Motor neuron (in vitro differentiated cells): ENCODE measurements around the gene HS6ST2. TPM values are rescaled to one million over a fixed set of nuclear protein-coding genes. Genes with fewer than 3 reads are reported as not detected.

Experiments
- ATAC-seq, 8 experiments: fragments of 200-7000 bp; cut with Tn5 transposase; replicated peaks in 6 of 8; 2 replicates each; pipeline ENCODE4 v1.8.0; 2021; ENCODE audit warnings: mild to moderate bottlenecking in 8 of 8, moderate library complexity in 8 of 8
- H3K27ac ChIP-seq, 2 donors: fragments of 250-450 bp; sonication (Bioruptor Pico); 2 replicates each; pipeline ENCODE4 v1.9.0; 2021; ENCODE audit warnings: antibody characterized with exemption in 2 of 2, mild to moderate bottlenecking in 2 of 2, moderate library complexity in 1 of 2
- H3K4me1 ChIP-seq, 2 donors: fragments of 250-450 bp; sonication (Bioruptor Pico); replicated peaks in 1 of 2; 2 replicates each; pipeline ENCODE4 v1.6.1; 2021; ENCODE audit warnings: antibody characterized with exemption in 2 of 2, mild to moderate bottlenecking in 2 of 2, moderate library complexity in 1 of 2
- H3K4me3 ChIP-seq, 5 donors: fragments of 250-450 bp; sonication (Bioruptor Pico); 2 replicates each; pipeline ENCODE4 v1.9.0; 2021; ENCODE audit warnings: antibody characterized with exemption in 5 of 5, mild to moderate bottlenecking in 5 of 5, moderate library complexity in 4 of 5
- WGBS, 10 experiments: fragments of 450-650 bp; shearing (Covaris generic); methylation state at CpG; one replicate each; pipeline ENCODE4 v1.0.0; 2022; 5-methylcytosine and 5-hydroxymethylcytosine counted together
- in situ Hi-C, 9 experiments: fragments of 400-800 bp; cut with MboI; loops; one replicate each; pipeline ENCODE4 v1.15.0; 2021; ENCODE audit warnings: low sequenced_read_pairs in 9 of 9, low pct_unique_long_range_greater_than_20kb in 2 of 9; ENCODE audit not compliant: unreplicated experiment in 9 of 9
- total RNA-seq, 8 experiments: library from RNA; unstranded; fragments of 300-600 nt; gene quantifications; 2 replicates each; pipeline versions ENCODE4 v1.2.3 to v1.2.4, GENCODE V29; 2022

Gene HS6ST2
- total RNA-seq, 8 experiments from 2014 or later: 14.2 to 25.7 (median 15.7) TPM

DNA sequence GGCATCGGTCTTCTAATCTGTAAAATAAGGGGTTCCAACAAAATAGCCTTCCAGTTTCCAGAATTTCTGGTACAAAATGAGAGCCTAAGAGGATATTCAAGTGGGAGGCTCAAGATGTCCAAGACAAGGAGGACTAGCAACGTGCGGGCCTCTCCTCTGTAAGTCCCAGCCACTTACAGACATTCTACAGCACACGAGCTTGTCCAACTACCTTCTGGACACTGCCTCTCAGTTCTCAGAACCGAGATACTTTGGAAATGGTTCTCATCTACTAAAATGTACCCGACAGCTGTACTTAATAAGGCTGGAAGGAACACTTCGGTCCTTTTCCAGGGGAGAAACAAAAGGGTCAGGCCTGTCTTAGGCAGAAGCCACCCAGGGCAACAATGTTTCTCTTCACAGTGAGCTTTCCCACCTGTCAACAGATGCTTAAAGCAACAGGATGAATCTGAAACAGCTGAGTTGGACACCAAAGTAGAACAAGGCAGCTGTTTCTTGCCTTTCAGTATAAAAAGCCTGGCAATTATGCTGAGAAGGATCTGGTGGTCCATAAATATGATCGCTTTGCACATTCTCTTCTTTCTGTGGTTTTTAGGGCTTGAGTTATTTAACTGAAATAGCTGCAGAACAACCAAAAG lies 127.0 kb downstream of the HS6ST2 start:
- in situ Hi-C loops: no loop called here
- Histone ChIP-seq H3K4me3 (no peak overlapping the region), H3K27ac (no peak overlapping the region), H3K4me1 (peaks cover 0 to 4% of the 10 kb centered on the region in 2 donors)
- peak in 1 of 8 experiments; percentile 33 for ATAC-seq
- 20 to 92% (median 45%) methylated on average over 1 to 7 of the region's 8 CpGs; no CpG with 5 or more reads in 4 of the 10 experiments for WGBS, 10 experiments

DNA sequence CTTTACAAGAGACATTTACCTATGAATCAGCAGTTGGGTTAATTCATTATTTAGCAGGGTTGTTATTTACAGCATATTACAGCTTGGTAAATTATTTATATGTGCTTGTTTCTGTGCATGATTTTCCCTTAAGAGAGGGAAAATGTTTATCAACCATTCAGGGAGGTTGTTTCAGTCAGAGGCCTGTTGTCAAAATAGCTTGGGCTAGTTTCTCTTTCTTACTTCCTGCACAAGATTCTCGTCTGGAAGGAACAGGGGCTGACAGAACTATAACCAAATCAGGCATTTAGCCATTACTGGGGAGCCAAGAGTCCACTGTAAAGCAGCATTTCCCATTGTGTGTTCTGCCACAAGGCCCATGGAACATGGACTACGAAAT lies 135.8 kb downstream of the HS6ST2 start:
- Histone ChIP-seq H3K27ac (no peak overlapping the region), H3K4me3 (no peak overlapping the region), H3K4me1 (peaks cover 12% of the 10 kb centered on the region in 2 donors)
- in situ Hi-C loops: no loop called here
- WGBS, 10 experiments: 0 to 33% (median 30%) methylated on average over 1 to 2 of the region's 2 CpGs; no CpG with 5 or more reads in 6 of the 10 experiments
- no peak for ATAC-seq

DNA sequence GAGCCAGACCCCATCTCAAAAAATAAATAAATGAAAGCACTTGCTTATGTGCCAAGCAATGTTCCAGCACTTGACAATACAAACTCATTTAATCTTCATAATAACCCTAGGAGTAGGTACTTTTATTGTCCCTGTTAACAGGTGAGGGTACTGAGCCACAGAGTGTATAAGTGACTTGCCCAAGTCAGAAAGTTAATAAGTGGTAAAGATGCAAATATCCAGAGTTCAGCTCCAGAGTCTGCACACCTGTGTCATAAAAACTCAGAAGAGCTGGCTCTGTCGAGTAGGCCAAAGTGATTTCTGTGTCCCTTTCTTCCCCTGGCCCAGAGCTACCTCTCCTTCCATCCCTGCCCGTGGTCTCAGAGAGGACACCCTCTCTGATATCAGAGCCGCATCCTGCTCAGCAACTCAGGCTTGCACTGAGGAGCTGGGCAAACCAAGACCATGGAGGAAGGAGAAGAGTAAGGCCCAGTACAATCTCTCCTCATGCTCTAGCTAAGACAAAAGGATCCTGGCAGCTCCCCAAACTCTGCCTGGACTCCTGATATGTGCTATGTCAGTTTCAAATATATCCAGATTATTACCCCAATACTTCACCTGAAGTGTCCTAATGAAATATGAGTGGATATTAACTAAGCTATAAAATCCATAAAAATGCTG lies 136.3 kb downstream of the HS6ST2 start:
- 50 to 63% methylated on average over 1 to 3 of the region's 3 CpGs; no CpG with 5 or more reads in 8 of the 10 experiments for whole genome bisulfite sequencing, 10 experiments
- H3K27ac ChIP-seq: no peak overlapping the region
- H3K4me3 ChIP-seq: no peak overlapping the region
- ATAC-seq: no peak
- in situ Hi-C loops: no loop called here
- H3K4me1 ChIP-seq: peaks cover 12% of the 10 kb centered on the region in 2 donors

DNA sequence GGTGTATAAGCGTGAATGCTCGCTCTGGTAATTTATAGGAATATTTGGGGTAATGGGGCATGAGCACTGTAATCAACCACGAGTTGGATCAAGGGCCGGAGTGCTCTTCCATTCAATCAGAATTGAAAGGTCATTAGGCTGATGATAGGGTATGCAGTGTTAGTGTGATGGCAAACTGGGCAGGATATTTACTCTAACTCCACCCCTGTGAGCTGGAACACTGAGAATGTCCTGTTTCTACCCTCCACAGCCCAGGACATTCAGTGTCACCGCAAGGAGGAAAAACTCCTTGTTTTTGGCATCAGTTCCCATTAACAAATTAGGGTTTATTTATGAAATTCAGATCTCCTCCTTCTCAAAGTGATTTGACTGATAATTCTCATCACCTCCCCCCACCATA lies 137.8 kb downstream of the HS6ST2 start:
- Histone ChIP-seq H3K27ac (no peak overlapping the region), H3K4me1 (peaks cover 12% of the 10 kb centered on the region in 2 donors), H3K4me3 (no peak overlapping the region)
- 46 to 100% (median 83%) methylated on average over 2 to 4 of the region's 5 CpGs; no CpG with 5 or more reads in 6 of the 10 experiments for WGBS, 10 experiments
- ATAC-seq: no peak
- in situ Hi-C loops: no loop called here

DNA sequence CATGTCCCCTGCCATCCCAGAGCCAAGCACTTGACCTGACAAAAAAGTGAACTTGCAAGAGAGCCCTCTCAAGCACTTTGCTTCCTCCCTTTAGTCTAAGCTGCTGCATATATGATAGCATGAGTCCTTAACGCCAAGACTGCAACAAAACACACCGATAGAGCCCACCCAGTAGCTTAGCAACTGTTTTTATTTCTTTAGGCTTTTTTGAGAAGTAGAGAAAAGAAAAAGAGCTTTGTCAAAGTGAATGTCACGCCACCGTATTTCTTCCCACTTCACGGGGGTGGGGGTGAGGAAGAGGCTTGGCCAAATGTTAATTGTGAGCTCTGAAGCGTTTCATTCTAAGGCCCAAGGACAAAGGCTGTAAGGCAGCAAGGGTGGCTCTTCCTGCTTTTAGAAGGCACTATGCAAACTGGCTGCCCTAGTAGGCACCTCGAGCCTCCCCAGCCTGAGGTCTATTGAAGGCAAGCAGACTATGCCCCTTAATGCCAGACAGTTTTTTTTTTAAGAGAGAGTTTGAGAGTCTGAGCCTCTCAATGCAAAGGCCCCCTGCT lies 138.6 kb downstream of the HS6ST2 start:
- ATAC-seq: peak in 5 of 8 experiments; percentile 24 to 40 (median 35)
- Histone ChIP-seq H3K4me3 (no peak overlapping the region), H3K27ac (no peak overlapping the region), H3K4me1 (peaks cover 12% of the 10 kb centered on the region in 2 donors)
- in situ Hi-C loops: no loop called here
- WGBS, 10 experiments: 8 to 14% (median 10%) methylated on average over 1 to 6 of the region's 7 CpGs; no CpG with 5 or more reads in 7 of the 10 experiments

DNA sequence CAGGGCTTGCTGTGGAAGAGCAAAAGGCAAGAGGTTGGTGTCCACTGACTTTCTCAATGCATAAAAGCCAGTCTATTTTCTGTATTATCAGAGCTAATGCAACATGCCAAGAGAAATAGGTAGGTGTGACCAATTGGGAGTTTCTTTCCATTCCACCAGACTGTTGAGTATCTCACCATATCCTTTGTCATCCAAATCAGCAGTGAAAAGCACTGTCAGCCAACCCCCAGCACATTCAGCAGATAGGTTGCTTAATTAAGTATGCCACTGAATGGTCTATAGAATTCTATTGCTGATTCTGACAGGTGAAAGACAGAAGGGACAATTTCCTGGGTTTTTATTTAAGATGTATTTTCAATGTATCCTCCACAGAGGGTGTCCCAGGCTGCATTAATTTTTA lies 139.8 kb downstream of the HS6ST2 start:
- no peak overlapping the region for H3K4me3 ChIP-seq
- no peak for ATAC-seq
- peaks cover 12% of the 10 kb centered on the region in 2 donors for H3K4me1 ChIP-seq
- in situ Hi-C loops: no loop called here
- no peak overlapping the region for H3K27ac ChIP-seq

DNA sequence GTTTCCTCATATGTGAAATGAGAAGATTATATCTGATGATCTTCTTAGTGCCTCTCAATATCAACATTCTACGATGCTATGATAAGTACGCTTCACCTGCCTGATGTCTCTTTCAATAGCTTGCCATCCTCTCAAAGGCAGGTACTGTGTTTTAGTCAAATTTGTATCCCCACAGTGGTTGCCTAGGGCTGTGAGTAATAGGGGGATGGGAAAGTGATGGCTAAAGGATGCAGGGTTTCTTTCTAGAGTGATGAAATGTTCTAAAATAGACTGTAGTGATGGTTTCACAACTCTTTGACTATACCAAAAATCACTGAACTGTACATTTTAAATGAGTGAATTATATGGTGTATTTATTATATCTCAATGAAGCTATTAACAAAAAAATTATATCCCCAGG lies 142.8 kb downstream of the HS6ST2 start:
- 100% methylated on average over 1 to 2 of the region's 2 CpGs; no CpG with 5 or more reads in 6 of the 10 experiments for WGBS, 10 experiments
- in situ Hi-C loops: no loop called here
- ATAC-seq: no peak
- H3K4me1 ChIP-seq: peaks cover 12% of the 10 kb centered on the region in 2 donors
- no peak overlapping the region for H3K4me3 ChIP-seq
- H3K27ac ChIP-seq: no peak overlapping the region

DNA sequence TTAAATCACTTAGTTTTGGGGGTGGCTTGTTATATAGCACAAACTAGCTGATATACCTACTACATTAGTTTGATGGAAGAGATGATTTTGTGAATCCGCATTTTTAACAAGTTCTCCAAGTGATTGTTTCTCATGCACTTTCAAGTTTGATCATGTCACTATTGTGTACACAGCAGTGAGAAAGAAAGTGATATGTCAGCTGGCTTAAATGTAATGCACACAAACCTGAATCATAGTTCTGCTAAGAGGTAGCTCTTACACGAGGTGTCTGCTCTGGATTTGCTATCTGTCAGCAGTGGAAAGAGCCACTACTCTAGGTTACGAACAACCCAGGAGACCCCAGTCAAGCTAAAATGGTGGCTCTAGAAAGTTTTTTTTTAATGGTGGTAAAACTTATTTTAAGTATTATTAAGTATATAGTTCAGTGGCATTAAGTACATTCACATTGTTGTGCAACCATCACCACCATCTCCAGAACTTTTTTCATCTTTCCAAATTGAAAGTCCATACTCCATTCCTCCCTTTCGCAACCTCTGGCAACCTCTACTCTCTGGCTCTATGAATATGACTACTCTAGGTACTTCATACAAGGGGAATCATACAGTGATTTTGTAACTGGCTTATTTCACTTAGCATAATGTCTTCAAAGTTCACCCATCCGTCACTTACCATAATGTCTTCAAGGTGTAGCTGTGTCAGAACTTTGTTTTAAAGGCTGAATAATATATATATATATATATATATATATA lies 147.3 kb downstream of the HS6ST2 start:
- Histone ChIP-seq H3K27ac (no peak overlapping the region), H3K4me1 (no peaks in the 10 kb centered on the region), H3K4me3 (no peak overlapping the region)
- in situ Hi-C loops: no loop called here
- no peak for ATAC-seq
- 65 to 92% (median 78%) methylated on average over 2 to 4 of the region's 5 CpGs; no CpG with 5 or more reads in 7 of the 10 experiments for WGBS, 10 experiments

DNA sequence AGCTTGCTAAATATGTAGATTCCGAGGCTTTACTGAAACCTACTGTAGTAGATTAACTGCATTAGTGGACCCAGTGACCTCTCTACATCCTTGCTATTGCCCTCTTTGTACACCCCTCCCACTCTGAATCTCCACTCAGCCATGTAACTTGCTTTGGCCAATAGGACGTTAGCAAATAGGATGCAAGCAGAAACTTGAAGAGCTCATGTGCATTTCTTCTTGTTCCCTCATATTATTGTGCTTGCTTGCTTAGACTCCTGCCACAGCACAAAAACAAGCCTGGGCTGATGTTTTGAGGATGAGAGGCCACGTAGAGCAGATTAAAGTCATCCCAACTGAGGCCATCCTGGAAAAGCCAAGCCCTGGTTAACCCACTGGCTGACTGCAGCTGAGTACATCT lies 147.9 kb downstream of the HS6ST2 start:
- no peak for ATAC-seq
- no peak overlapping the region for H3K4me3 ChIP-seq
- no peak overlapping the region for H3K27ac ChIP-seq
- in situ Hi-C loops: no loop called here
- H3K4me1 ChIP-seq: no peaks in the 10 kb centered on the region
- WGBS, 10 experiments: 0 to 100% (median 33%) methylated on average over 1 to 3 of the region's 3 CpGs; no CpG with 5 or more reads in 5 of the 10 experiments

DNA sequence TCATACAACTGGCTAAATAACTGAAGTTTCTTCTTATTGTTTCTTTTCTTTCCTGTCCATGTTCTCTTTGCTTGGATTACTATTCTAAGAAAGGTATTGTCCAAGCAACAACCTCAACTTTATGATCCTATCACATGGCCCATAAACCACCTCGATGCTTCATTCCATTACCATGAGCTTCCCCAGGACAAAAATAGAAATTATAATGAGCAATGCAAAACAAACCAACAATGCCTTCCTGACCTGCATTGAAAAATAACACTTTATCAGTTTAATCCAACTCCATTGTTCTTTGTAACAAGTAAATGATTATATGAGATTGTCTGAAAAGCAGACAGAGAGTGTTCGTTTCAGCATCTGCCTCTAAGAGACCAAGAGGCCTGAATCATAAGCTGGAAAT lies 148.8 kb downstream of the HS6ST2 start:
- ATAC-seq: peak in 2 of 8 experiments; percentile 20 to 31
- WGBS, 10 experiments: 20 to 71% methylated on average over 2 of the region's 2 CpGs; no CpG with 5 or more reads in 8 of the 10 experiments
- in situ Hi-C loops: no loop called here
- Histone ChIP-seq H3K4me1 (no peaks in the 10 kb centered on the region), H3K27ac (no peak overlapping the region), H3K4me3 (no peak overlapping the region)

DNA sequence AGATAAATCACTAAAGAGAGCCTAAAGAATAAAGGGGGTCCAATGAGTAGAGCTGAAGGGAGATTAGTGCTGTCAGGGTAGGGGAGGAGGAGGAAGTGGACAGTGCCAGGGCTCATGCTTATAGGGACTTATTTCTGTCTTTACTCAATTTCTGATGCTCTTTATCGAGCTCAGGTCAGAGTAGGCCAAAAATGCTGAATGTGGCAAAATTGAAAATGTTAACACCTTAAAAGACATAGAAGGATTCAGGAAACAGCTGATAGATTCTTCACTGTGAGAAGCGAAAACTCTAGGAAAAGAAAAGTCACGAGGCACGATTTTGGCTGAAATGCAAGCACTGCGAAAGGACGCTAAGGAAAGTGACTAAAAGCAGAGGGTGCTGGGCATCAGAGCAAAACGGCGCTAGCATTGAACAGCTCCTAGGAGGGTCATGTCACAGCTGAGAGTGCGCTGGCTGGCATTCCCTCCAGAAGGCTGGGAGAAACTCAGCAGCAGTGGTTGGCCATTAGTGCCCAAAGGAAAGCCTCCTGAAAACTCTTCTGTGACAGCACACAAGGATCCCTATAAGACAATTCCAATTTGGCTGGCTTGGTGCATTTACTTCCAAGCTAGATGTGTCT lies 150.9 kb downstream of the HS6ST2 start:
- in situ Hi-C loops: no loop called here
- Histone ChIP-seq H3K4me3 (no peak overlapping the region), H3K4me1 (no peaks in the 10 kb centered on the region), H3K27ac (no peak overlapping the region)
- ATAC-seq: no peak
- WGBS, 10 experiments: 15 to 100% (median 80%) methylated on average over 1 to 8 of the region's 9 CpGs; no CpG with 5 or more reads in 3 of the 10 experiments

DNA sequence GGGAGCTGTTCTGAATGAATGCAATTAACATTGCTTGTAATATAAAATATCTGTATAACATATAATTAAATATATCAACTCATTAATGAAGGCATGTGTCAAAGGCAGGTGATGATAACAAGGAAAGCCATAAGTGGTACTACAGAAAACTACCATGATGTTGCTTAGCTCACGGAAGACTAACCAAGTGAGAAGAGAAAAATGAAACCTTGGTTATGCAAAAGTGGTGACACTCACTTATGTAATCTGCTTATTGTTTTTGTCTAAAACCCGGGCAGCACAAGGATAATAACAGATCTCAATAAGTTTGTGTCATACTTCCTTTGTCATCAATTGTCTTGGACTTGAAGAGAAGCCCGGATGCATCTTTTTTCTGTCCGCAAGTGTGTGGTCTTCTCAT lies 156.4 kb downstream of the HS6ST2 start:
- H3K27ac ChIP-seq: no peak overlapping the region
- no peaks in the 10 kb centered on the region for H3K4me1 ChIP-seq
- no peak for ATAC-seq
- in situ Hi-C loops: no loop called here
- 0 to 80% (median 68%) methylated on average over 1 to 4 of the region's 4 CpGs; no CpG with 5 or more reads in 4 of the 10 experiments for WGBS, 10 experiments
- H3K4me3 ChIP-seq: no peak overlapping the region

DNA sequence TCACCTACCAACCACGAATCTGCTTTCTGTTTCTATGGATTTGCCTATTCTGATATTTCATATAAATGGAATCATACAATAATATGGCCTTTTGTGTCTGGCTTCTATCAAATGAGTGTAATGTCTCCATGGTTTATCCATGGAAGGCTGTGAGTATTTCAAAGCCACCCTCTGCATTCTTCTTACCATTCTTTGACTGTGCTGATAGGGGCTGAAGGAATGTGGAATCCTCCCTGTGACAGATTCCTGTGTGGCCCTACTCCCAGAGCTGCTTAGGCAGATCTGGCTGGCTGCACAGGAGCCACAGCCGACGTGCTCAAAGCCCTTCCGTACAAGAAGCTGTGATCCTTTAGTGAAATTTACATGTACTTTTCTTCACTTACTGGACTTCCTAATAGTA lies 163.2 kb downstream of the HS6ST2 start:
- peak in 3 of 8 experiments; percentile 23 to 71 (median 31) for ATAC-seq
- H3K27ac ChIP-seq: no peak overlapping the region
- in situ Hi-C loops: no loop called here
- no peaks in the 10 kb centered on the region for H3K4me1 ChIP-seq
- no peak overlapping the region for H3K4me3 ChIP-seq
- WGBS, 10 experiments: 20 to 86% (median 33%) methylated on average over 1 of the region's 4 CpGs; no CpG with 5 or more reads in 7 of the 10 experiments
